ENCODE results near the gene EPDR1.
"Not testable (repeated sequence)": the region's sequence is repeated elsewhere in the genome, so short reads cannot be mapped to it uniquely, and the experiment has no call there.

Gene EPDR1

DNA sequence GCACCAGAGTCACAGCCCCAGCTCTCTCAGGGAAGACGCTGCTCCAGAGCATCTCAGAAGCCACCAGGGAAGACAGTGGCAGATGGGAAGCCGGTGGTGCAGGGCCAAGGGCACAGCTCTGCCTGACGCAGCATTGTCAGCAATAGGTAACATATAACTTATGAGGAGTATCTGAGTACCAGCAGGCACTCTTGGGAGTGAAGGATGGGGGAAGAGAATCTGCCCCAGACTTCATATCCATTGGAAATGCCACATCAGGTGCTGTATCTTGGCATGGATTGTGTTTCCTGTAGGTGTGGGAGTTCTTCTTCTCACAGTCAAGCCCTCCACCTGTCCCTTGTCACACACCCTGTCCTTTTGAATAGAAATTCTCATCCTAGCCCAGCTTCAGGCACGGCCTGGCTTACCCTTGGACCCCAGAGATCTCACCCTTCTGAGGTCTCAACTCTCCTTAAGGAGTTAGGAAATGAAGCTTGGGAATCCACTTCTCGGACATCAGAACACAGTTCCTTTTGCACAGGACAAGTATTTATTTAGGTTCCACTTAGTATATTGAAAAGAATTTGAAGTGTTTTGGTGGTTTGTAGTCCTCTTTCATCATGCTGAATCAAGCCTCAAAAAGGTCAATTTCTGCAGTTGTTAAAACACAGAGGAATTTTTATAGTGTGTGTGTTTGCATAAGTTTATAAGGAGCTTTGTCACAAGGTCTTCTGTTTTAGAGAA lies 9.9 kb downstream of the EPDR1 start:
- no peak for DNase-seq

DNA sequence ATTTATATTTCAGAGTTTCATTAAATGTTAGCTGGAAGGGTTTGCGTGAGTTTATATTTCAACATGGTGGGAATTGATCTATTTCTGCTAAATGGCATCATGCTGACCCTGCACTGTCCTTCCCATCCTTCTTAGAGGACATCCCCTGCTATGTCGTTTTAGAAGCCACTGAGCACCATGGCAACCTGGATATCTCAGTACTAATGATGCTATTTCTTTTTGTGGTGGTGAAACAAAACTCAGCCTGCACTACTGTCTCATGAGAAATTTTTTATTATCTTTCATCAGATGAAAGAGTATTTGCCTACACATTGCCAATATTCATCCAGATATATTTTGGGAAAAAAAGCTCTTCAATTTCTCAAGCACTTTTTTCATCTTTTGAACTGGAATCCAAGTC lies 12.1 kb downstream of the EPDR1 start:
- DNase-seq: no peak

DNA sequence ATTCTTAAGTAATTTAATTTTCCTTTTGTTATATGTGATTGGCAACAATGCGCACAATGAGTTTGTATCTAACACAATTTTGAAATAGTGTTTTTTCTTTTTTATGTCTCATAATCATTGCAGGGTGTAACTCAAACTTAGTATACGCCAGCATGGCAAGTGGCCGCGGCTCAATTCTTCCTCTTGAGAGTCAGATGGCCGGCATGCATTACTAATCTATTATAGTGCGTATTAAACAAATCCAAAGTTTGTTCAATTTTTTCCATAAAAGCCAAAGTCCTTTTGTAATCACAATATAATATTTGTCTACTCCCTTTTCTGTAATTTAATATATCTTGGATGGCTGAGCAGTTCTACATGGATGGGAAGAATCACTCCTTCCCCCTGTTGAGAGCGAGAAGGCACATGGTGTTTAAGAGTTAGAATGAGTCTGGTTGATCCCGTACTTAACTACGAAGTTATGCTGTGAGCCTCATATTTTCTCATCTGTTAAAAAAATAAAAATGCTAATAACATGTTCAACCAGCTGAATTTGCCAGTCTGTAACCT lies 12.7 kb downstream of the EPDR1 start:
- no peak for DNase-seq

- DNase-seq: no peak
These were observed 22.6 kb downstream of the EPDR1 start for GRCh38 chr7:37942934-37943610.

- DNase-seq: no peak
These were observed 23.7 kb downstream of the EPDR1 start for GRCh38 chr7:37943905-37944736.

DNA sequence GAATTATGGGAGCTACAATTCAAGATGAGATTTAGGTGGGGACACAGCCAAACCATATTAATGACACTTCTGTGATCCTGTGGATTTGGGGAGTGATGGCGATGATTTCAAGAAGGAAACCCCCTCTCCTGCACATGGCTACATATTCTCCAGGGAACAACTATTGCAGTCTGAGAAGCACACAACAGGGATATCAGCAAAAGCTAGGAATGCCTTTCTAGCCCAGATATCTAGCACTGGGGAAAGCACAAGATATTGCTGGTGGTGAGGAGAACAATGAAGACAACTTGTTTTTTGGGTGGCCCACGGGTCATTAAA lies 24.3 kb downstream of the EPDR1 start:
- DNase-seq: no peak

DNA sequence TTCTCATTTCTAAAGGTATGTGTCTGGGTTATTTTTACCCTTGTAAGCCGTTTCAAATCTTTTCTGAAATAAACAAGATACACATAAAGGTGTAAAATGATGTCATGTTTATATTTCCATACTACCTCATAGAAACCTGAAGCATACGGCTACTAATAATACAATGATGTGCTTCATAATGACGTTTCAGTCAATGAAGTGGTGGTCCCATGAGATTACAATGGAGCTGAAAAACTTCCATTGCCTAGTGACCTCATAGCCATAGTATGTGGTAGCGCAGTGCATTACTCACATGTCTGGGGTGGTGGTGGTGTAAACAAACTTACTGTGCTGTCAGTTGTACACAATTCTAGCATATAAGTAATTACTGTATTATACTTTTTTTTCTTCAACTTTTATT lies 24.9 kb downstream of the EPDR1 start:
- DNase-seq: no peak

GRCh38 chr7:37947138-37947940 lies 26.9 kb downstream of the EPDR1 start:
- DNase-seq: no peak

- DNase-seq: no peak
These were observed 27.4 kb downstream of the EPDR1 start for GRCh38 chr7:37947941-37948210.

DNA sequence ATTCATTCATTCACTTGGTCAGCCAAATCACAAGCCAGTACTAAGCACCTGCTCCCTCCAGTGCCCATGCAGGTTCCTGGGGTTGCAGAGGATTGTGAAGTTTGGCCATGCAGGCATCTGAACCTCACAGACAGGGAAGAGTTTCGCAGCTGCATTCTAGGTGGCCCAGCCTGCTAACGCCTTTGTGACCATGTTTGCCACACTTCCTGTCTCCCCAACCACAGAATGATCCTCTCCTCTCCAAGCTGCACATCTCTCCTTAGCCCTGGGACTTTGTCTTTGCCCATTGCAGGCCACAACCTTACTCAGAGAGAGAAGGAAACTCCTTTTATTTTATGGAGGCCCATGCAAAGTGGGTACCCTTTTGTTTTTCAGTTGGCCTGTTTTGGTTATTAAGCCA lies 31.8 kb downstream of the EPDR1 start:
- no peak for DNase-seq

- not testable (repeated sequence) for DNase-seq
These were observed 33.8 kb downstream of the EPDR1 start for GRCh38 chr7:37954217-37954616.

DNA sequence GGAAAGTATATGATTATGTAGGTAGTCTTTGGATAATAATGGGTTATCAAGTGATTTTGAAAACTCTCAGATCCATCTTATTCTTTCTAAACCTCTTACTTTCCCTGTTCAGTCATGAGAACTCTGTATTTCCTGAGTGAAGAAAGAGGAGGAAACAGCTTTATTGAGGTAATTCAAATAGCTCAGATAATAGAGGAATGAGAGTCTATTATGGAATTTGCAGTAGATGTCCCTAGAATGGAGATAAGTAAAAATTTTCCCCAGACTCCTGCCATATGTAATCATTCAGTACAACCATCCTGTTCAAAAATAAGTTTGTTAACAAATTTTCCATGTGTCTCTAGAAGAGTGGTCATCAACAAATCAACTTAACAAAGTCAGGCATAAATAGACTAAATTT lies 36.4 kb downstream of the EPDR1 start:
- DNase-seq: no peak

DNA sequence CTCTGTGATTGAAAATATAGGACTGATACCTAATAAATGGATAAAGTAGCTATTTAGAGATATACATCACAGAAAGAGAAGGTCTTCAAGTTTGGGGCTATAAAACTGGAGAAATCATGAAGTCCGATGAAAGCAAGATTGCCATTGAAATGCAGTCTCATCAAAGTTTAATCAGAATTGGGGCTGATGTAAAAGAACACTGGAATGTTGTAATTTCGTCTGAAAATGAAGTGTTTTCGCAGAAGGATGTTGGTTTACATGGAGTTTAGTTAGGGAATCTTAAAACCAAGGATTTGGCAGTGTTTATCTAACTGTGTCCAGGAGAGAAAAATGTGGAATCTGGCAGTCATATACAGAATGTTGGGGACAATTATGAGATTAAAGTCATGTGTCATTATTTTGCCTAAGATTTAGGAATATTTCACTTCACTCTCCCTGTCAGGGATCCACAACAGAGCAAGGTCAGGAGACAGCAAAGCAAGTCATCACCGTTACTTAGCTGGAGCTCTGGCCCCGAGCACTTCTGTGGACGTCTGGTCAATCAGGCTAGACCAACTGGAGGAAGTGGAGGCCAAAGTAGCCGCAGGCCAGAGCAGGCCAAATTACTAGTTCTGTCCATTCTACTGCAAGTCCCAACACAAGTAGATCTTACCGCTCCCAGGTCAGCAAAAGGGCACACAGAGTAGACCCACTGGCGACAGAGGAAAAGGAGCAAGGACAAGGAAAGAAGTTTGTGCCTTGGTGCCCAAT lies 37.0 kb downstream of the EPDR1 start:
- no peak for DNase-seq

- no peak for DNase-seq
These were observed 40.0 kb downstream of the EPDR1 start for GRCh38 chr7:37960483-37960882.

GRCh38 chr7:37961251-37961650 lies 40.8 kb downstream of the EPDR1 start:
- DNase-seq: no peak

GRCh38 chr7:37964196-37964595 lies 43.8 kb downstream of the EPDR1 start:
- DNase-seq: no peak

GRCh38 chr7:37970211-37970610 lies 49.8 kb downstream of the EPDR1 start:
- DNase-seq: no peak

DNA sequence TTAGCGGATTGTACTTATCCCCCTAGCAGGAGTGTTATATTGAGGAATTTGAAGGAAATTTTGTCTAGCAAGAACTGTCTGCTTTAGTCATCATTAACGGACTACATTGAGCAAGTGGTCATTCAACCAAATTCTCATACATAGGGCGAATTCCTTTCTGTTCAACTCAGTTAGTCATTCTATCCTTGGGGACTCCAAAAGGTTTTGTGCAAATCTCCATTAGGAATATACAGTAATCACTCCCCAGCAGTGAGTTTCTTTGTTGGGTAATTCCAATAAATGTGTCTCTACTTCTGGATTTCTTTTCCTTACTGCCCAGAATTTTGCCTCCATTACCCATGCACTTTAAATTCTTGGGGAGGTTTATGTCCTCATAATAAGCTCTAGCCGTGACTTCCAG lies 51.1 kb downstream of the EPDR1 start:
- no peak for DNase-seq

DNA sequence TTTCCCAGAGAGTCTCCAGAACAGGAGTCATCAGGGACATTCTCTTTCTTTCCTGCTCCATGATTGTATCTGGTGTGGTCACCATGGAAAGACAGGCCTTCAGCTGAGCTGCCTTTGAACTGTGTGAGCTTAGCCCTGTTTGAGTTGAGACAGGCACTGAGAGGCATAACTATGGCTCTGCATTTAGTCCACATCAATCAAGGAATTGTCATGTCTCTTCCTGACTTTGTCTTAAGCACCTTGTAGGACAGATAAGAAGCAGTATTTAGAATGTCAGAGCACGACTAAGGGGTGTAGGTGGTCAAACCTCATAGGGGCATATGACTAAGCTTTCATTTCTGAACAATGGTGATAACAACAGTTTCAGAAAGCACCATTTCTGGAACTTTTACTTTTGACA lies 53.5 kb downstream of the EPDR1 start:
- DNase-seq: no peak

DNA sequence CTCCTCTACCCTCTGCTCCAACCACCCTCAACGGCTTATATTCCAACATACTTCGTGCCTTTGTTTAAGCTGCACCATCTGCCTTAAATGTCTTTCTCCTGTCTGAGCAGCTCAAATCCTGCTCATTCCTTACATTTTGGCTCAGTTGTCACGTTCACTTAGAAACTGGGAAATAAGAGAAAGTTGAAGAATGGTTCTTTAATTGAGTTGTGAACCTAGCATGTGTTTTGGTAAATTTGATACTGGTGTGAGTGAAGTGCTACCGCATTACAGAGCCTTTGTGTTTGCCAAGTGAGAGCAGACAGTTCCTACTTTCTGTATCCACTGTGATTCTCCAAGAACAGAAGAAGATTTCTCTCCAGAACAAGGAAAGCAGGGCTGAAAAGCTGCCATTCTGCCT lies 54.3 kb downstream of the EPDR1 start:
- DNase-seq: no peak

DNA sequence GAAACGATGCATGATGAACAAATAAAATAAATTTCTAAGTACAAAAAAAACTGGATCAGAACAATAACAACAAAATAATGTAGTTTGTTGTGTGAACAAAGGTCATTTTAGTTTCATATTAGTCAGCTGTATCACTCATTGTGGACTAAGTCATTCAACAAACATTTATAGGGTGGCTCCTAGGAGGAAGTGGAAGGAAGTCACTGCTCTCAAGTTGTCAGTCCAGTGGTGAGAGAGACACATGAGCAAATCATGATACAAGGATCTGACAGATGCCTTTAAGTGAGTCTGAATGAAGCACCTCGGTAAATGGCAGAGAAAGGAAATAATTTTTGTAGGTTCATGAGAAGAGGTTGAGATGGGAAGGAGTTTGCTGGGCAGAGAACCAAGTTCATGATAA lies 56.8 kb downstream of the EPDR1 start:
- DNase-seq: no peak

GRCh38 chr7:37981664-37982063 lies 61.2 kb downstream of the EPDR1 start:
- no peak for DNase-seq

All from T-helper 1 cell (primary cell).